B cell (primary cell): ENCODE measurements around the gene SLC25A34. TPM values are rescaled to one million over a fixed set of nuclear protein-coding genes. Genes with fewer than 3 reads are reported as not detected.

Experiments
- ATAC-seq: fragments of 200-7000 bp; cut with Tn5 transposase; one replicate; pipeline ENCODE4 v1.10.0; 2021; ENCODE audit warnings: low read depth, mild to moderate bottlenecking, moderate number of reproducible peaks, moderate library complexity
- CTCF ChIA-PET: fragments of 350-600 bp; sonication (Branson Sonifier 250); formaldehyde crosslinking; loops from one replicate; lab custom pipeline; 2021; ENCODE audit warnings: antibody characterized with exemption, inconsistent platforms; lab: Charles Lee
- POLR2A ChIA-PET: fragments of 350-600 bp; sonication (Branson Sonifier 250); formaldehyde crosslinking; loops from one replicate; lab custom pipeline; 2021; ENCODE audit warnings: antibody characterized with exemption; lab: Charles Lee
- DNase-seq: peaks from one replicate; pipeline ENCODE4 v3.0.0; 2013
- H2AFZ ChIP-seq: 2 replicates; pipeline ENCODE4 v1.6.1; 2012; ENCODE audit warnings: mild to moderate bottlenecking, low read depth, low read length; ENCODE audit not compliant: insufficient read depth, poor library complexity, severe bottlenecking
- H3K27ac ChIP-seq, 2 donors: 1 replicate in 1 of 2; 2 replicates in 1 of 2; pipeline ENCODE4 v1.5.1; 2012 to 2013; ENCODE audit warnings: low read length in 2 of 2, mild to moderate bottlenecking in 2 of 2, moderate library complexity in 1 of 2
- H3K27me3 ChIP-seq, 4 experiments: fragments of 200-600 bp in 1 of 4; sonication (generic) in 1 of 4; replicated peaks in 1 of 4; 1 replicate in 2 of 4; 2 replicates in 2 of 4; pipeline versions ENCODE4 v1.6.1 to v1.7.0; 2013 to 2016; ENCODE audit warnings: low read length in 3 of 4, mild to moderate bottlenecking in 2 of 4, mixed read lengths in 1 of 4, moderate library complexity in 1 of 4; ENCODE audit not compliant: insufficient read depth in 4 of 4, control insufficient read depth in 3 of 4; ENCODE audit errors: control extremely low read depth in 1 of 4
- H3K36me3 ChIP-seq, 2 experiments: replicated peaks in 1 of 2; 1 replicate in 1 of 2; 2 replicates in 1 of 2; pipeline versions ENCODE4 v1.6.1 to v1.7.1; 2013; ENCODE audit warnings: low read length in 1 of 2; ENCODE audit not compliant: insufficient read depth in 2 of 2, control insufficient read depth in 1 of 2; ENCODE audit errors: control extremely low read depth in 1 of 2, extremely low read depth in 1 of 2
- H3K4me1 ChIP-seq, 2 donors: fragments of 200-600 bp in 1 of 2; sonication (generic) in 1 of 2; 1 replicate in 1 of 2; 2 replicates in 1 of 2; pipeline versions ENCODE4 v1.5.1 to v1.6.1; 2013 to 2017; ENCODE audit warnings: low read length in 2 of 2; ENCODE audit not compliant: control insufficient read depth in 2 of 2, insufficient read depth in 2 of 2
- H3K4me2 ChIP-seq: replicated peaks from 2 replicates; pipeline ENCODE3; 2012; ENCODE audit warnings: mild to moderate bottlenecking, low read depth, low read length; ENCODE audit not compliant: poor library complexity, severe bottlenecking
- H3K4me3 ChIP-seq, 5 experiments: fragments of 200-600 bp in 1 of 5; sonication (generic) in 1 of 5; 1 replicate in 3 of 5; 2 replicates in 2 of 5; pipeline versions ENCODE4 v1.5.1 to v1.7.0; 2011 to 2016; ENCODE audit warnings: low read length in 4 of 5, mild to moderate bottlenecking in 4 of 5, low read depth in 2 of 5, control low read depth in 1 of 5, moderate library complexity in 1 of 5; ENCODE audit not compliant: insufficient read depth in 1 of 5; ENCODE audit errors: control extremely low read depth in 1 of 5, extremely low read depth in 1 of 5
- H3K79me2 ChIP-seq: fragments of 200-600 bp; sonication (generic); one replicate; pipeline ENCODE4 v1.6.0; 2016; ENCODE audit warnings: low read length; ENCODE audit not compliant: control insufficient read depth, insufficient read depth
- H3K9ac ChIP-seq: fragments of 200-600 bp; sonication (generic); 2 replicates; pipeline ENCODE4 v1.6.1; 2017; ENCODE audit warnings: mild to moderate bottlenecking, low read length, moderate library complexity
- H3K9me3 ChIP-seq, 3 donors: one replicate each; pipeline versions ENCODE4 v1.6.1 to v1.7.1; 2013; ENCODE audit warnings: low read length in 2 of 3; ENCODE audit not compliant: control insufficient read depth in 2 of 3, insufficient read depth in 1 of 3; ENCODE audit errors: control extremely low read depth in 1 of 3
- H4K20me1 ChIP-seq: 2 replicates; pipeline ENCODE4 v1.6.0; 2012; ENCODE audit warnings: mild to moderate bottlenecking, low read length; ENCODE audit not compliant: insufficient read depth, control insufficient read depth, poor library complexity, severe bottlenecking
- H3K27ac Mint-ChIP-seq: one replicate; pipeline ENCODE4 v1.8.0; 2021; ENCODE audit warnings: mixed read lengths
- H3K27me3 Mint-ChIP-seq: one replicate; pipeline ENCODE4 v1.8.0; 2021; ENCODE audit warnings: mixed read lengths
- H3K4me1 Mint-ChIP-seq: one replicate; pipeline ENCODE4 v1.8.0; 2021; ENCODE audit warnings: mixed read lengths
- H3K4me3 Mint-ChIP-seq: one replicate; pipeline ENCODE4 v1.8.0; 2021; ENCODE audit warnings: mixed read lengths
- H3K9me3 Mint-ChIP-seq: one replicate; pipeline ENCODE4 v1.8.0; 2022; ENCODE audit warnings: mixed read lengths; ENCODE audit not compliant: insufficient read depth
- EZH2 ChIP-seq: IDR thresholded peaks from 2 replicates; pipeline ENCODE4 v1.6.1; 2012; ENCODE audit warnings: borderline replicate concordance, low read depth, mild to moderate bottlenecking, moderate library complexity, low read length; ENCODE audit not compliant: insufficient read depth, poor library complexity, severe bottlenecking
- WGBS: methylation state at CpG from one replicate; pipeline ENCODE4 v1.1.5; 2013; ENCODE audit warnings: missing lambda C conversion rate; ENCODE audit not compliant: insufficient coverage; 5-methylcytosine and 5-hydroxymethylcytosine counted together
- intact Hi-C: fragments of 100-400 bp; cut with micrococcal nuclease; formaldehyde crosslinking; loops from one replicate; pipeline ENCODE4 v1.10.0; 2022
- polyA plus RNA-seq: library from polyadenylated mRNA; depleted of rRNA; stranded (reverse); fragments of >200 nt; gene quantifications from 2 replicates; pipeline ENCODE4 v1.2.3, GENCODE V29; 2012
- total RNA-seq, 2 donors: library from RNA; stranded (reverse); fragments of 120-200 nt in 1 of 2; gene quantifications; 1 replicate in 1 of 2; 2 replicates in 1 of 2; pipeline versions ENCODE4 v1.2.3 to v1.2.4, GENCODE V29; 2013 to 2022
- TF ChIP-seq, protein P1 (sequence below): fragments of 200-600 bp; IDR thresholded peaks from one replicate; pipeline ENCODE4 v1.8.0; 2022; ENCODE audit warnings: antibody characterized with exemption, mild to moderate bottlenecking

SLC25A34 gene
- total and polyA plus RNA-seq, 2 donors (not counting 1 experiment from before 2014, with no cell fraction given): 4.6 to 5.4 TPM

DNA sequence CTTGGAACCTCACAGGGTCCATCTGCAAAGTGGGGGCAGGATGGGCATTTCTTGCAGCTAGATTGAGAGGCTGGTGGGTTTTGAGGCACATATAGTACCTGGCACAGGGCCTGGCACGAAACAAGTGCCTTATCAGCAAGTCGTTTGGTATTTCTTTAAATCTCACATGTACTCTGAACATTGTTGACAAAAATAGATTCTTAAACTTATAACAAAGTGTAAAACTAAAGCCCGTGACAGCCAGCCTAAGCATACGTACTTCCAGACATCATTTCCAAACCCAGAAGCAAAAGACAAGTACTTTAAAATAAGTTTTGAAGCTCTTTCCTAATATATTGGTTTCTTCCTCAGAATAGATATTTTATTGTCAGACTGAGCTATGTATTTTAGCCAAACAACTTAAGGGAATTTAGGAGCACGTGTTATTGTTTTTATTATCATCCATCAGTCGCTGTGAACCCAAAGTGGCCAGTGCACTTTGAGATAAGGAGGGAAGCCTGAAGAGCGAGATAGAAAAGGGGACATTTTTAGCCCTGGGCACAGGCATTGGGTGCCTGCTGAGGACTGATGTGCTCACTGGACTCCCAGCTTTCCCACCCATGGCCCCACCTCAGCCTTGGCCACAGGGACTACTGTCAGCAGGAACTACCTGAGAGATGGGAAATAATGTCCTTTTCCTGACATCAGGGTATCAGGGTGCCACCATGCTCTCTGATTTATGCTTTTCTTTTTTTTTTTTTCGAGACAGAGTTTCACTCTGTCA is 25.5 kb downstream of the SLC25A34 start:
- POLR2A ChIA-PET: no interaction called here
- 33% methylated on average over 3 of the region's 8 CpGs for WGBS
- no peak overlapping the region for H3K4me2 ChIP-seq

More for the DNA sequence above, 25.5 kb downstream of the SLC25A34 start:
- peaks cover 0 to 6% (median 0%) of the 10 kb centered on the region in 3 donors for H3K9me3 ChIP-seq
- peaks cover 0 to 37% (median 21%) of the 10 kb centered on the region in 4 experiments for H3K27me3 ChIP-seq
- no peak for ATAC-seq
- H4K20me1 ChIP-seq: no peaks in the 10 kb centered on the region
- Mint-ChIP-seq H3K27ac (no peak overlapping the region), H3K4me1 (peaks cover 17% of the 10 kb centered on the region), H3K4me3 (no peak overlapping the region), H3K27me3 (peaks cover 41% of the 10 kb centered on the region), H3K9me3 (no peaks in the 10 kb centered on the region)
- no peaks in the 10 kb centered on the region for H3K79me2 ChIP-seq
- H3K9ac ChIP-seq: no peak overlapping the region
- no peak overlapping the region for H3K4me3 ChIP-seq
- no peak for DNase-seq
- no peak overlapping the region for H2AFZ ChIP-seq
- H3K36me3 ChIP-seq: no peaks in the 10 kb centered on the region
- TF ChIP-seq, protein P1, sequence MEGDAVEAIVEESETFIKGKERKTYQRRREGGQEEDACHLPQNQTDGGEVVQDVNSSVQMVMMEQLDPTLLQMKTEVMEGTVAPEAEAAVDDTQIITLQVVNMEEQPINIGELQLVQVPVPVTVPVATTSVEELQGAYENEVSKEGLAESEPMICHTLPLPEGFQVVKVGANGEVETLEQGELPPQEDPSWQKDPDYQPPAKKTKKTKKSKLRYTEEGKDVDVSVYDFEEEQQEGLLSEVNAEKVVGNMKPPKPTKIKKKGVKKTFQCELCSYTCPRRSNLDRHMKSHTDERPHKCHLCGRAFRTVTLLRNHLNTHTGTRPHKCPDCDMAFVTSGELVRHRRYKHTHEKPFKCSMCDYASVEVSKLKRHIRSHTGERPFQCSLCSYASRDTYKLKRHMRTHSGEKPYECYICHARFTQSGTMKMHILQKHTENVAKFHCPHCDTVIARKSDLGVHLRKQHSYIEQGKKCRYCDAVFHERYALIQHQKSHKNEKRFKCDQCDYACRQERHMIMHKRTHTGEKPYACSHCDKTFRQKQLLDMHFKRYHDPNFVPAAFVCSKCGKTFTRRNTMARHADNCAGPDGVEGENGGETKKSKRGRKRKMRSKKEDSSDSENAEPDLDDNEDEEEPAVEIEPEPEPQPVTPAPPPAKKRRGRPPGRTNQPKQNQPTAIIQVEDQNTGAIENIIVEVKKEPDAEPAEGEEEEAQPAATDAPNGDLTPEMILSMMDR: no peak
- TF ChIP-seq EZH2: no peak
- H3K27ac ChIP-seq: no peak overlapping the region
- CTCF ChIA-PET: interaction anchor here (0.6 to 1.1 kb wide), 5 partner anchors 16 to 333 kb away, joined by 3 to 5 read pairs (median 3); no protein-coding TSS in a partner anchor
- intact Hi-C loops: no loop called here
- peaks cover 15 to 20% of the 10 kb centered on the region in 2 donors for H3K4me1 ChIP-seq
